Coronary artery (tissue), 2 donors: ENCODE data around the gene LAGE3.

ENCODE experiments used
- DNase-seq: peaks from one replicate; pipeline ENCODE4 v3.0.0-alpha.2; 2017; ENCODE audit warnings: low spot score
- H3K27ac ChIP-seq, 2 donors: fragments of 200-600 bp; sonication (generic); one replicate each; pipeline ENCODE4 v1.5.1; 2016 to 2019
- H3K4me3 ChIP-seq: fragments of 200-600 bp; sonication (generic); 2 replicates; pipeline ENCODE4 v1.5.1; 2016; ENCODE audit warnings: mild to moderate bottlenecking, moderate library complexity
- TF ChIP-seq, protein P1 (sequence below): fragments of 200-600 bp; sonication (generic); IDR thresholded peaks from one replicate; pipeline ENCODE4 v1.5.1; 2019; ENCODE audit warnings: antibody characterized with exemption

The LAGE3 gene

GRCh38 chrX:154443992-154444754 is 34.9 kb downstream of the LAGE3 start, which contains the start of gene FAM50A:
Gene FAM50A (plus strand): TSS chrX:154444141. CDS start chrX:154444236, 95 bp downstream.
- peak within 1 kb of the TSS; percentile 73 for H3K4me3 ChIP-seq
- peak; percentile 84 for DNase-seq
- TF ChIP-seq, protein P1, sequence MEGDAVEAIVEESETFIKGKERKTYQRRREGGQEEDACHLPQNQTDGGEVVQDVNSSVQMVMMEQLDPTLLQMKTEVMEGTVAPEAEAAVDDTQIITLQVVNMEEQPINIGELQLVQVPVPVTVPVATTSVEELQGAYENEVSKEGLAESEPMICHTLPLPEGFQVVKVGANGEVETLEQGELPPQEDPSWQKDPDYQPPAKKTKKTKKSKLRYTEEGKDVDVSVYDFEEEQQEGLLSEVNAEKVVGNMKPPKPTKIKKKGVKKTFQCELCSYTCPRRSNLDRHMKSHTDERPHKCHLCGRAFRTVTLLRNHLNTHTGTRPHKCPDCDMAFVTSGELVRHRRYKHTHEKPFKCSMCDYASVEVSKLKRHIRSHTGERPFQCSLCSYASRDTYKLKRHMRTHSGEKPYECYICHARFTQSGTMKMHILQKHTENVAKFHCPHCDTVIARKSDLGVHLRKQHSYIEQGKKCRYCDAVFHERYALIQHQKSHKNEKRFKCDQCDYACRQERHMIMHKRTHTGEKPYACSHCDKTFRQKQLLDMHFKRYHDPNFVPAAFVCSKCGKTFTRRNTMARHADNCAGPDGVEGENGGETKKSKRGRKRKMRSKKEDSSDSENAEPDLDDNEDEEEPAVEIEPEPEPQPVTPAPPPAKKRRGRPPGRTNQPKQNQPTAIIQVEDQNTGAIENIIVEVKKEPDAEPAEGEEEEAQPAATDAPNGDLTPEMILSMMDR, result no peak
- peak within 1 kb of the TSS; percentile 74 to 84 for H3K27ac ChIP-seq

GRCh38 chrX:154443479-154443910 is 35.6 kb downstream of the LAGE3 start:
- no peak for DNase-seq
- peak overlapping the region; percentile 73 for H3K4me3 ChIP-seq
- peak overlapping the region; percentile 57 to 84 for H3K27ac ChIP-seq
- TF ChIP-seq, protein P1, result no peak

DNA sequence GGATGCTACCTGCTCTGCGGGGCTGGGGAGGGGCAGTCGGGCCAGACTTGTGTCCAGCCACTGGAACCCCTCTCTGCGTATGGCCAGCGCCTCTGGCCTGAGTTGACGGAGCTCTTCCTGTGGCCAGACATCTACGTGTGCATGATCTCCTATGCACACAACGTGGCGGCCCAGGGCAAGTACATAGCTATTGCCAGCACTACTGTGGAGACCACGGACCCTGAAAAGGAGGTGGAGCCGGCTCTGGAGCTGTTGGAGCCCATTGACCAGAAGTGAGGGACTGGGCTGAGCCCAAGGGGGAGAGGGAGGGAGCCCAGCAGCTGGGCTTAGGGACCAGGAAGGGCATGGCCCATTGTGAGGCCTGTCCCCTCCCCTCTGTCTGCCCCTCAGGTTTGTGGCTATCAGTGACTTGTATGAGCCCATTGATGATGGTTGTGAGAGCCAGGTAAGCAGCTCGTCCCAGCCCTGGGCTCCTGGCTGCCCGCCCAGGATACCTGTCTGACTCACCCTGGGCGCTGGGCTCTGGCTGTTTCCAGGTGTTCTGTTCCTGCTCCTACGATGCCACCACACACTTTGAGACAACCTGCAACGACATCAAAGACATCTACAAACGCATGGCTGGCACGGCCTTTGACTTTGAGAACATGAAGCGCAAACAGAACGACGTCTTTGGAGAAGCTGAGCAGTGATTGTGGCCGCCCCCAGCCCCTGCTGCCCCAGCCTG is 36.9 kb downstream of the LAGE3 start:
- DNase-seq, result no peak

DNA sequence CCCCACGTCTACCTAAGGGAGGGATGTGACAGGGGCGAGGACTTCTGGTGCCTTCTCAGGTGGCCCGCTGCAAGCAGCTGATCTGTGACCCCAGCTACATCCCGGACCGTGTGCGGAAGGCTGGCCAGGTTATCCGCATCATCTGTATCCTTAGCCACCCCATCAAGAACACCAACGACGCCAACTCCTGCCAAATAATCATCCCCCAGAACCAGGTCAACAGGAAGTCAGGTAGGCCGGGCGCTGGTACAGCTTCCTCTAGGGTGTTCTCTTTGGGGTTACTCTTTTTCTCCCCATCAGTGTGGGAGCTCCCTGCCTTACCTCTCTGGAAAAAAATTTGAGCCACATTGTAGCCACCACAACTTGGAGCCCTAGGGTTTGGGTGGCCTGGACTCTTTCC is 37.5 kb downstream of the LAGE3 start:
- H3K4me3 ChIP-seq, result no peak overlapping the region
- TF ChIP-seq, protein P1, result no peak
- no peak overlapping the region for H3K27ac ChIP-seq
- no peak for DNase-seq

More for the DNA sequence above, 36.9 kb downstream of the LAGE3 start:
- no peak overlapping the region for H3K4me3 ChIP-seq
- TF ChIP-seq, protein P1, result no peak
- H3K27ac ChIP-seq, result no peak overlapping the region

DNA sequence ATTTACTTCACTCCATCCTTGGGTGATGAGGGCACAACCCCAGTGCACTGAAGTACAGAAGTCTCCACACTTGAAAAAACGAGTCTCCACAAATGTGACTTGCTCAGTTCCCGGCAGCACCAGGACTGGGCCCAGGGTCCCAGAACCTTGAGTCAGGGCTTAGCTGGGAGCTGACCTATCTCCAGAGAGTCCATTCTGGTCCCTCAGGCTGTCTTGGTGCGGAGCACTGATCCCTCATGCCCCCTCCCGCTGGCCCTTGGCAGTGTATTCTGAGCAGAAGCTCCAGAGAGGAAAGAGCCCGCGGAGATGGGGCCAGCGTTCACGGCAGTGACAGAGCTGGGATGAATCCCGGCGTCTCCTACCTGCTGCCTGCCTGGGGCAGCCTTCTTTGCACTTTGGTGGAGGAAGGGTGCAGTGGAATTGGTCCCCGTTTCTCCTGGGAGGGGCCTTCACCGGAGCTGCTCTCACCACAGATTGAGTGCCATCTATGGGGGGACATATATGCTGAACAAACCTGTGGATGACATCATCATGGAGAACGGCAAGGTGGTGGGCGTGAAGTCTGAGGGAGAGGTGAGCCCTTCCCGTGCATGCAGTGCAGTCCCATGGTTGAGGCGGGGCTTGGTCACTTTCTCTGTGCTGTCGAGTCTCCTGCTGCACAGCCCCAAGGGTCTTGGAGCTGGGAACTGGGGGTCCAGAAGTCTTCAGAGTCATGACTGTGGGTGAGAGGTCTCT is 38.3 kb downstream of the LAGE3 start:
- TF ChIP-seq, protein P1, result no peak
- Histone ChIP-seq H3K27ac (no peak overlapping the region), H3K4me3 (no peak overlapping the region)
- no peak for DNase-seq

- H3K27ac ChIP-seq, result no peak overlapping the region
- TF ChIP-seq, protein P1, result no peak
- no peak overlapping the region for H3K4me3 ChIP-seq
- DNase-seq, result no peak
Observed at GRCh38 chrX:154439841-154440240, 39.2 kb downstream of the LAGE3 start.
